ENCODE data around the gene CEP57L1.
"Not testable (repeated sequence)": the region's sequence is repeated elsewhere in the genome, so short reads cannot be mapped to it uniquely, and the experiment has no call there.

CEP57L1 gene

GRCh38 chr6:109104512-109104911 lies 9.2 kb downstream of the CEP57L1 start:
- no peak for DNase-seq (ENCODE audit: low read depth in 3 of 3, low spot score in 1 of 3)

- no peak for DNase-seq (ENCODE audit: low read depth in 3 of 3, low spot score in 1 of 3)
Measured at GRCh38 chr6:109105681-109106080, 10.4 kb downstream of the CEP57L1 start.

- not testable (repeated sequence) for DNase-seq (ENCODE audit: low read depth in 3 of 3, low spot score in 1 of 3)
Measured at GRCh38 chr6:109109663-109110062, 14.4 kb downstream of the CEP57L1 start.

GRCh38 chr6:109112663-109113062 lies 17.4 kb downstream of the CEP57L1 start:
- DNase-seq (ENCODE audit: low read depth in 3 of 3, low spot score in 1 of 3), result not testable (repeated sequence)

GRCh38 chr6:109117346-109118035 lies 22.2 kb downstream of the CEP57L1 start:
- no peak for DNase-seq (ENCODE audit: low read depth in 3 of 3, low spot score in 1 of 3)

- DNase-seq (ENCODE audit: low read depth in 3 of 3, low spot score in 1 of 3), result no peak
Measured at GRCh38 chr6:109118337-109118736, 23.0 kb downstream of the CEP57L1 start.

GRCh38 chr6:109118871-109119354 lies 23.6 kb downstream of the CEP57L1 start:
- no peak for DNase-seq (ENCODE audit: low read depth in 3 of 3, low spot score in 1 of 3)

- no peak for DNase-seq (ENCODE audit: low read depth in 3 of 3, low spot score in 1 of 3)
Measured at GRCh38 chr6:109121411-109121810, 26.1 kb downstream of the CEP57L1 start.

- no peak for DNase-seq (ENCODE audit: low read depth in 3 of 3, low spot score in 1 of 3)
Measured at GRCh38 chr6:109124219-109124618, 28.9 kb downstream of the CEP57L1 start.

GRCh38 chr6:109125504-109125903 lies 30.2 kb downstream of the CEP57L1 start:
- no peak for DNase-seq (ENCODE audit: low read depth in 3 of 3, low spot score in 1 of 3)

GRCh38 chr6:109130065-109130464 lies 34.8 kb downstream of the CEP57L1 start:
- no peak for DNase-seq (ENCODE audit: low read depth in 3 of 3, low spot score in 1 of 3)

GRCh38 chr6:109135600-109135999 lies 40.3 kb downstream of the CEP57L1 start:
- DNase-seq (ENCODE audit: low read depth in 3 of 3, low spot score in 1 of 3), result not testable (repeated sequence)

- not testable (repeated sequence) for DNase-seq (ENCODE audit: low read depth in 3 of 3, low spot score in 1 of 3)
Measured at GRCh38 chr6:109136039-109136438, 40.7 kb downstream of the CEP57L1 start.

- not testable (repeated sequence) for DNase-seq (ENCODE audit: low read depth in 3 of 3, low spot score in 1 of 3)
Measured at GRCh38 chr6:109136530-109136929, 41.2 kb downstream of the CEP57L1 start.

- no peak for DNase-seq (ENCODE audit: low read depth in 3 of 3, low spot score in 1 of 3)
Measured at GRCh38 chr6:109139109-109139508, 43.8 kb downstream of the CEP57L1 start.

- DNase-seq (ENCODE audit: low read depth in 3 of 3, low spot score in 1 of 3), result not testable (repeated sequence)
Measured at GRCh38 chr6:109142067-109142466, 46.8 kb downstream of the CEP57L1 start.

GRCh38 chr6:109143191-109143590 lies 47.9 kb downstream of the CEP57L1 start:
- no peak for DNase-seq (ENCODE audit: low read depth in 3 of 3, low spot score in 1 of 3)

GRCh38 chr6:109148251-109148650 lies 52.9 kb downstream of the CEP57L1 start:
- not testable (repeated sequence) for DNase-seq (ENCODE audit: low read depth in 3 of 3, low spot score in 1 of 3)

GRCh38 chr6:109148716-109149115 lies 53.4 kb downstream of the CEP57L1 start:
- not testable (repeated sequence) for DNase-seq (ENCODE audit: low read depth in 3 of 3, low spot score in 1 of 3)

GRCh38 chr6:109153752-109154151 lies 58.4 kb downstream of the CEP57L1 start:
- no peak for DNase-seq (ENCODE audit: low read depth in 3 of 3, low spot score in 1 of 3)

- DNase-seq (ENCODE audit: low read depth in 3 of 3, low spot score in 1 of 3), result no peak
Measured at GRCh38 chr6:109164331-109164730, 69.0 kb downstream of the CEP57L1 start.

- DNase-seq (ENCODE audit: low read depth in 3 of 3, low spot score in 1 of 3), result no peak
Measured at GRCh38 chr6:109165392-109165974, 70.2 kb downstream of the CEP57L1 start.

- DNase-seq (ENCODE audit: low read depth in 3 of 3, low spot score in 1 of 3), result no peak
Measured at GRCh38 chr6:109166673-109167072, 71.4 kb downstream of the CEP57L1 start.
